OCI-LY1 (cell line): ENCODE measurements around the gene PSAT1.

Experiments used
- EZH2 ChIP-seq: fragments of 200-600 bp; sonication (generic), shearing (Covaris generic); IDR thresholded peaks from 2 replicates; pipeline ENCODE4 v1.8.0; 2017; ENCODE audit warnings: borderline replicate concordance, mixed run types, mild to moderate bottlenecking, antibody characterized with exemption, low read length, moderate library complexity, mixed read lengths
- TF ChIP-seq, protein P1 (sequence below): fragments of 200-600 bp; sonication (generic), shearing (Covaris generic); IDR thresholded peaks from 2 replicates; pipeline ENCODE4 v1.5.1; 2017; ENCODE audit warnings: mild to moderate bottlenecking, antibody characterized with exemption, low read length, moderate library complexity, mixed read lengths

DNA sequence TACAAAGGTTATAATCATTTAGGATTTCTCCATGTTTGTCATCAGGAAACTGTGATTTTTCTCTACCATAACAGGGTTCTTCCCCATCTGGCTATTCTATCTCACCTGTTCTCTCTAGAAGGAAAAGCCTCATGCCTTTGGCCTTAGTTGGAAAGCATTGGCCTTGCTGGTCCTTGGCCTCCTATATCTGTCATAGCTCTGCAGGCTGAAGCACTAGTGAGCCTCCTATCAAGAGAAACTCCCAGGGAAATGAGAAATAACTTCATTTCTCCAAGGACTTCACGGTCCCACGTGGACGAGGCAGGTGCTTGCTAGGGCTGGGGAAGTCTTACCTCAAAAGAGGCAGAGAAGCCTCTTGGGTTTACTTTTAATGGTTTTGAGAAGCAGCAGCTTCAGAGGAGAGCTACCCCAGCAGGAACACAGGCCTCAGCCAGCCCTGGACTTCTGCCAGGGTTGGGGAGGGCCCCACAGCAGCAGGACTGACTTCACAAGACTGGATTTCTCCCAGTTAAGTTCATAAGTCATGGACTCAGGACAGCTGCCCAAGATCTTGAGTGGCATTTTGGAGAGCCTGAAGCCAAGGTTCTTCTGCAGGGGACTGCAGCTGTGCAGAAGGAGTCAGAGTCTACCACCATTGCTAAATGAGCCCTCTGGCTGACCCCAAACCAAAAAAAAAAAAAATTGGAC is 15.8 kb upstream of the PSAT1 start:
- TF ChIP-seq, protein P1, sequence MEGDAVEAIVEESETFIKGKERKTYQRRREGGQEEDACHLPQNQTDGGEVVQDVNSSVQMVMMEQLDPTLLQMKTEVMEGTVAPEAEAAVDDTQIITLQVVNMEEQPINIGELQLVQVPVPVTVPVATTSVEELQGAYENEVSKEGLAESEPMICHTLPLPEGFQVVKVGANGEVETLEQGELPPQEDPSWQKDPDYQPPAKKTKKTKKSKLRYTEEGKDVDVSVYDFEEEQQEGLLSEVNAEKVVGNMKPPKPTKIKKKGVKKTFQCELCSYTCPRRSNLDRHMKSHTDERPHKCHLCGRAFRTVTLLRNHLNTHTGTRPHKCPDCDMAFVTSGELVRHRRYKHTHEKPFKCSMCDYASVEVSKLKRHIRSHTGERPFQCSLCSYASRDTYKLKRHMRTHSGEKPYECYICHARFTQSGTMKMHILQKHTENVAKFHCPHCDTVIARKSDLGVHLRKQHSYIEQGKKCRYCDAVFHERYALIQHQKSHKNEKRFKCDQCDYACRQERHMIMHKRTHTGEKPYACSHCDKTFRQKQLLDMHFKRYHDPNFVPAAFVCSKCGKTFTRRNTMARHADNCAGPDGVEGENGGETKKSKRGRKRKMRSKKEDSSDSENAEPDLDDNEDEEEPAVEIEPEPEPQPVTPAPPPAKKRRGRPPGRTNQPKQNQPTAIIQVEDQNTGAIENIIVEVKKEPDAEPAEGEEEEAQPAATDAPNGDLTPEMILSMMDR = no peak
- no peak for TF ChIP-seq EZH2
